HG03439 (cell line): Measurements from ENCODE around the gene RPL29.

Source experiments
- ATAC-seq: cut with Tn5 transposase; IDR thresholded peaks from one replicate; pipeline ENCODE4 v1.9.1; 2021; ENCODE audit warnings: mild to moderate bottlenecking, moderate library complexity; ENCODE audit not compliant: unreplicated experiment

Gene RPL29

GRCh38 chr3:51966486-51966885 lies 29.2 kb downstream of the RPL29 start:
- ATAC-seq: no peak

GRCh38 chr3:51966016-51966415 lies 29.7 kb downstream of the RPL29 start:
- no peak for ATAC-seq

GRCh38 chr3:51964521-51964920 lies 31.2 kb downstream of the RPL29 start:
- ATAC-seq: no peak

GRCh38 chr3:51963951-51964451 lies 31.7 kb downstream of the RPL29 start:
- ATAC-seq: no peak

GRCh38 chr3:51962854-51963530 lies 32.7 kb downstream of the RPL29 start:
- no peak for ATAC-seq

- ATAC-seq: no peak
These were observed 33.8 kb downstream of the RPL29 start for GRCh38 chr3:51961602-51962569.

GRCh38 chr3:51961011-51961410 lies 34.7 kb downstream of the RPL29 start:
- ATAC-seq: no peak

- ATAC-seq: no peak
These were observed 35.3 kb downstream of the RPL29 start for GRCh38 chr3:51960386-51960785.

- ATAC-seq: no peak
These were observed 36.0 kb downstream of the RPL29 start for GRCh38 chr3:51959651-51960050.

- no peak for ATAC-seq
These were observed 36.8 kb downstream of the RPL29 start for GRCh38 chr3:51958603-51959521.

GRCh38 chr3:51957520-51958205 lies 38.0 kb downstream of the RPL29 start:
- ATAC-seq: no peak

GRCh38 chr3:51955893-51956770 lies 39.6 kb downstream of the RPL29 start:
- ATAC-seq: no peak

GRCh38 chr3:51955175-51955892 lies 40.4 kb downstream of the RPL29 start, which contains the start of gene GPR62:
Gene GPR62 (plus strand): TSS chr3:51955381. CDS start chr3:51955653, 272 bp downstream.
- no peak for ATAC-seq

- no peak for ATAC-seq
These were observed 41.0 kb downstream of the RPL29 start for GRCh38 chr3:51954713-51955112.

- ATAC-seq: no peak
These were observed 41.6 kb downstream of the RPL29 start for GRCh38 chr3:51954105-51954504.

- ATAC-seq: no peak
These were observed 42.2 kb downstream of the RPL29 start for GRCh38 chr3:51953445-51953844.

GRCh38 chr3:51950899-51951298 lies 44.8 kb downstream of the RPL29 start:
- no peak for ATAC-seq

- no peak for ATAC-seq
These were observed 46.6 kb downstream of the RPL29 start for GRCh38 chr3:51949121-51949520.
